A673 (cell line): Measurements from ENCODE around the gene LBR.

ENCODE experiments used
- CTCF ChIP-seq: fragments of 300-800, 200-600 bp; sonication (generic); conservative IDR thresholded peaks from 2 replicates; pipeline ENCODE4 v1.5.1; 2017; ENCODE audit warnings: low read depth, mild to moderate bottlenecking, antibody characterized with exemption, low read length, moderate library complexity, mixed read lengths
- EZH2 ChIP-seq: fragments of 200-600 bp; sonication (generic); IDR thresholded peaks from 2 replicates; pipeline ENCODE4 v1.6.1; 2017; ENCODE audit warnings: borderline replicate concordance, low read depth, mild to moderate bottlenecking, mixed read lengths, antibody characterized with exemption, low read length; ENCODE audit not compliant: poor library complexity, severe bottlenecking

- TF ChIP-seq CTCF = no peak
- no peak for TF ChIP-seq EZH2
Observed at GRCh38 chr1:225460737-225461532, 33.1 kb upstream of the LBR start.
